Keratinocyte (primary cell): ENCODE measurements around the gene BNIP5. TPM values are rescaled to one million over a fixed set of nuclear protein-coding genes. Genes with fewer than 3 reads are reported as not detected.

Experiments
- DNase-seq: peaks from one replicate; pipeline ENCODE4 v3.0.0-alpha.2; 2011; ENCODE audit warnings: low read depth, missing footprints, low spot score
- FAIRE-seq: peaks from 2 replicates; lab custom pipeline; 2011; peaks lifted over from hg19 to GRCh38; lab: Jason Lieb, UNC
- H2AFZ ChIP-seq: 2 replicates; pipeline ENCODE4 v1.6.0; 2012; ENCODE audit warnings: low read length, control low read depth, inconsistent platforms; ENCODE audit not compliant: control insufficient read depth
- H3K27ac ChIP-seq: 2 replicates; pipeline ENCODE4 v1.5.1; 2011; ENCODE audit warnings: low read length; ENCODE audit not compliant: control insufficient read depth, insufficient read depth
- H3K27me3 ChIP-seq: 3 replicates; pipeline ENCODE4 v1.6.0; 2011; ENCODE audit warnings: low read length; ENCODE audit not compliant: control insufficient read depth, insufficient read depth; ENCODE audit errors: extremely low read depth
- H3K36me3 ChIP-seq, 2 experiments: 2 replicates in 1 of 2; 3 replicates in 1 of 2; pipeline ENCODE4 v1.5.1; 2011; ENCODE audit warnings: low read length in 2 of 2, mild to moderate bottlenecking in 1 of 2; ENCODE audit not compliant: control insufficient read depth in 2 of 2, insufficient read depth in 2 of 2; ENCODE audit errors: extremely low read depth in 1 of 2
- H3K4me1 ChIP-seq: 3 replicates; pipeline ENCODE4 v1.5.1; 2011; ENCODE audit warnings: low read length; ENCODE audit not compliant: control insufficient read depth, insufficient read depth; ENCODE audit errors: extremely low read depth
- H3K4me2 ChIP-seq: 3 replicates; pipeline ENCODE4 v1.6.0; 2011; ENCODE audit warnings: low read depth, low read length; ENCODE audit not compliant: control insufficient read depth, insufficient read depth; ENCODE audit errors: extremely low read depth
- H3K4me3 ChIP-seq, 3 experiments: fragments of 200-600 bp in 1 of 3; sonication (generic) in 1 of 3; 2 replicates in 2 of 3; 3 replicates in 1 of 3; pipeline ENCODE4 v1.5.1; 2011 to 2016; ENCODE audit warnings: low read length in 3 of 3, mild to moderate bottlenecking in 3 of 3, control low read depth in 2 of 3, inconsistent platforms in 1 of 3, low read depth in 1 of 3, mixed read lengths in 1 of 3, mixed run types in 1 of 3, moderate library complexity in 1 of 3; ENCODE audit not compliant: control insufficient read depth in 2 of 3, insufficient read depth in 2 of 3; ENCODE audit errors: extremely low read depth in 1 of 3
- H3K79me2 ChIP-seq: 2 replicates; pipeline ENCODE4 v1.6.0; 2012; ENCODE audit warnings: low read length; ENCODE audit not compliant: control insufficient read depth, insufficient read depth
- H3K9ac ChIP-seq: 3 replicates; pipeline ENCODE4 v1.6.0; 2011; ENCODE audit warnings: low read length; ENCODE audit not compliant: control insufficient read depth, insufficient read depth; ENCODE audit errors: extremely low read depth
- H3K9me1 ChIP-seq: 3 replicates; pipeline ENCODE4 v1.6.0; 2011; ENCODE audit warnings: low read length; ENCODE audit not compliant: control insufficient read depth, insufficient read depth; ENCODE audit errors: extremely low read depth
- H3K9me3 ChIP-seq: 2 replicates; pipeline ENCODE4 v1.5.1; 2012; ENCODE audit warnings: low read depth, low read length; ENCODE audit not compliant: control insufficient read depth
- H4K20me1 ChIP-seq: 3 replicates; pipeline ENCODE4 v1.6.0; 2011; ENCODE audit warnings: low read length; ENCODE audit not compliant: control insufficient read depth, insufficient read depth; ENCODE audit errors: extremely low read depth
- EZH2 ChIP-seq: IDR thresholded peaks from one replicate; pipeline ENCODE4 v1.6.1; 2012; ENCODE audit warnings: inconsistent platforms, mild to moderate bottlenecking, low read length, moderate library complexity
- dilution Hi-C: fragments of 300-500 bp; cut with MboI; formaldehyde crosslinking; loops from one replicate; pipeline ENCODE4 v1.7.0; 2020; ENCODE audit warnings: low sequenced_read_pairs; ENCODE audit not compliant: extremely low pct_ligation_motif_present
- polyA plus RNA-seq, 5 experiments: library from polyadenylated mRNA; depleted of rRNA in 3 of 5; stranded (reverse) in 3 of 5; stranded (forward) in 1 of 5; unstranded in 1 of 5; fragments of >200 nt; gene quantifications; 1 replicate in 1 of 5; 2 replicates in 3 of 5; 3 replicates in 1 of 5; pipeline versions ENCODE4 v1.2.1 to v1.2.3, GENCODE V29; 2011 to 2012; ENCODE audit warnings: missing spikeins in 2 of 5, low read depth in 1 of 5, low replicate concordance in 1 of 5
- TF ChIP-seq, protein P1 (sequence below), 3 experiments: IDR thresholded peaks in 1 of 3; conservative IDR thresholded peaks in 1 of 3; optimal IDR thresholded peaks in 1 of 3; 2 replicates in 2 of 3; 3 replicates in 1 of 3; pipeline versions ENCODE3 to v1.5.1; 2011; ENCODE audit warnings: low read length in 3 of 3, mild to moderate bottlenecking in 3 of 3, moderate library complexity in 2 of 3, control low read depth in 1 of 3, inconsistent platforms in 1 of 3; ENCODE audit not compliant: insufficient read depth in 2 of 3; ENCODE audit errors: extremely low read depth in 1 of 3

BNIP5 gene
- polyA plus RNA-seq, 1 donor (not counting 4 experiments of a cell fraction or from before 2014, with no cell fraction given) = not detected

- H3K4me2 ChIP-seq = no peak overlapping the region
- no peaks in the 10 kb centered on the region for H3K36me3 ChIP-seq
- no peaks in the 10 kb centered on the region for H3K4me1 ChIP-seq
- no peak overlapping the region for H3K27ac ChIP-seq
- no peak overlapping the region for H3K4me3 ChIP-seq
- no peaks in the 10 kb centered on the region for H3K9me3 ChIP-seq
- DNase-seq = no peak
- H3K27me3 ChIP-seq = no peaks in the 10 kb centered on the region
- no peak overlapping the region for H3K9ac ChIP-seq
- no peak overlapping the region for H2AFZ ChIP-seq
- dilution Hi-C loops = no loop called here
- no peaks in the 10 kb centered on the region for H3K79me2 ChIP-seq
- no peak for FAIRE-seq
- no peaks in the 10 kb centered on the region for H4K20me1 ChIP-seq
- H3K9me1 ChIP-seq = no peaks in the 10 kb centered on the region
- TF ChIP-seq, protein P1, sequence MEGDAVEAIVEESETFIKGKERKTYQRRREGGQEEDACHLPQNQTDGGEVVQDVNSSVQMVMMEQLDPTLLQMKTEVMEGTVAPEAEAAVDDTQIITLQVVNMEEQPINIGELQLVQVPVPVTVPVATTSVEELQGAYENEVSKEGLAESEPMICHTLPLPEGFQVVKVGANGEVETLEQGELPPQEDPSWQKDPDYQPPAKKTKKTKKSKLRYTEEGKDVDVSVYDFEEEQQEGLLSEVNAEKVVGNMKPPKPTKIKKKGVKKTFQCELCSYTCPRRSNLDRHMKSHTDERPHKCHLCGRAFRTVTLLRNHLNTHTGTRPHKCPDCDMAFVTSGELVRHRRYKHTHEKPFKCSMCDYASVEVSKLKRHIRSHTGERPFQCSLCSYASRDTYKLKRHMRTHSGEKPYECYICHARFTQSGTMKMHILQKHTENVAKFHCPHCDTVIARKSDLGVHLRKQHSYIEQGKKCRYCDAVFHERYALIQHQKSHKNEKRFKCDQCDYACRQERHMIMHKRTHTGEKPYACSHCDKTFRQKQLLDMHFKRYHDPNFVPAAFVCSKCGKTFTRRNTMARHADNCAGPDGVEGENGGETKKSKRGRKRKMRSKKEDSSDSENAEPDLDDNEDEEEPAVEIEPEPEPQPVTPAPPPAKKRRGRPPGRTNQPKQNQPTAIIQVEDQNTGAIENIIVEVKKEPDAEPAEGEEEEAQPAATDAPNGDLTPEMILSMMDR (optimal IDR thresholded peaks at IDR 0.05 in 1 of 3, IDR thresholded peaks at IDR 0.05 in 1 of 3, conservative IDR thresholded peaks at IDR 0.05 in 1 of 3; ENCODE audit: extremely low read depth in 1 of 3, insufficient read depth in 2 of 3, low read length in 3 of 3) = no peak
- no peak for TF ChIP-seq EZH2
These were observed 13.4 kb upstream of the BNIP5 start for GRCh38 chr6:36350082-36350481.

DNA sequence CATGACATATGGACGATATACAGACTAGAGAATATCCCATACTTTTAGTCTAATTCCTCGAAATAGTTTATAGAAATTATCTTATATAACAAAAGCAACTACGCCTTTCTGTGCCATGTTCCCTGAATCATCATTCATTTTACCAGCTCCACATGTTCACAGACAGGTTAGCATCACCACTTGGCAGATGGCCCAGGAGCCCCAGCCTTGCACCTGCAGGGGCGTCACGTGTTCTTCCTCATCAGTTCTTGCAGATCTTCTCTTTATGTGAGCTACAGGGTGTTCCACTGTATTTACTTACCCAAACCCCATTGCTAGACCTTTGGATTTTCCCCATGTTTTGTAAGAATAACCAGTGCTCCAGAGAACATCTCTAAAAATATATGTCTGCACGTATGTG lies 12.6 kb upstream of the BNIP5 start:
- no peak for TF ChIP-seq EZH2
- TF ChIP-seq, protein P1 (optimal IDR thresholded peaks at IDR 0.05 in 1 of 3, IDR thresholded peaks at IDR 0.05 in 1 of 3, conservative IDR thresholded peaks at IDR 0.05 in 1 of 3; ENCODE audit: extremely low read depth in 1 of 3, insufficient read depth in 2 of 3, low read length in 3 of 3) = no peak
- no peak overlapping the region for H3K27ac ChIP-seq

More for the DNA sequence above, 12.6 kb upstream of the BNIP5 start:
- Histone ChIP-seq H3K36me3 (no peaks in the 10 kb centered on the region), H3K4me1 (no peaks in the 10 kb centered on the region), H3K9me1 (no peaks in the 10 kb centered on the region), H2AFZ (no peak overlapping the region), H3K4me3 (no peak overlapping the region), H3K9ac (no peak overlapping the region), H4K20me1 (no peaks in the 10 kb centered on the region), H3K9me3 (no peaks in the 10 kb centered on the region), H3K27me3 (no peaks in the 10 kb centered on the region), H3K79me2 (no peaks in the 10 kb centered on the region), H3K4me2 (no peak overlapping the region)
- dilution Hi-C loops = no loop called here
- no peak for FAIRE-seq
- no peak for DNase-seq
